ENCODE measurements around the gene STARD4.

The STARD4 gene

DNA sequence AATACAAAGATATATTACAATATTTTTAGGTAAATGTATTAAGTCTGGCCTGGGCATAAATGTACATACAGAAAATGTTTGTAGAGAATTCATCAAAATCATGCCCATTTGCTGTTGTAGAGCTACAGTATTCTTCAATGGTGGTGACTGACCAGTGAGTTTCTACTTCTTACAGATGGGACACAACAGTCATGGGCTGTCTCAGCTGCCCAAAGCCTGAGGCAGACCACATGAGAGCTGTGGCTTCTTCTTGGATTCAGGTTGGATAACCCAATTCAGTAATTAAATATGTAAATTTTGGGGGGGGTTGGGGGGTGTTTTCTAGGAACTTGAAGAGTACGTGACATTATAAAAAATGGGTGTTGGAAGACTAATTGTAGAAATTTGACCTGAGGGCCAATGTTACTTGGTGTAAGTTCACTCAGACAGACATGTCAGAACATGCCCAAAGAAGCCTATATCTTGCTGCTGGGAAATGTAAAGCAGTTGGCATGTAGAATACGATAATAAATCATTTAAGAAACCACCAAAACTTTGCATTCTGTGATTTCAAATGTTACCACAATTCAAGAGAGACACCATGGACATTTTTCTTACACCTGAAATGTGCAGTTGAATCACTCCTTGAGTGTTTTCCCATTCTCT lies 17.9 kb downstream of the STARD4 start:
- no peaks in the 10 kb centered on the region for H3K9me3 ChIP-seq (ENCODE audit: insufficient read depth, low read depth, low read length)
- no peaks in the 10 kb centered on the region for H3K27me3 ChIP-seq (ENCODE audit: insufficient read depth, low read length, poor library complexity, severe bottlenecking)
- H3K4me1 ChIP-seq (ENCODE audit: insufficient read depth, low read length, poor library complexity, severe bottlenecking): no peaks in the 10 kb centered on the region
- no peaks in the 10 kb centered on the region for H3K79me2 ChIP-seq (ENCODE audit: insufficient read depth, low read length)
- peaks cover 27% of the 10 kb centered on the region; the same call in 1 of the 2 replicates for H3K36me3 ChIP-seq (ENCODE audit: insufficient read depth, low read length)
- TF ChIP-seq, protein P1, sequence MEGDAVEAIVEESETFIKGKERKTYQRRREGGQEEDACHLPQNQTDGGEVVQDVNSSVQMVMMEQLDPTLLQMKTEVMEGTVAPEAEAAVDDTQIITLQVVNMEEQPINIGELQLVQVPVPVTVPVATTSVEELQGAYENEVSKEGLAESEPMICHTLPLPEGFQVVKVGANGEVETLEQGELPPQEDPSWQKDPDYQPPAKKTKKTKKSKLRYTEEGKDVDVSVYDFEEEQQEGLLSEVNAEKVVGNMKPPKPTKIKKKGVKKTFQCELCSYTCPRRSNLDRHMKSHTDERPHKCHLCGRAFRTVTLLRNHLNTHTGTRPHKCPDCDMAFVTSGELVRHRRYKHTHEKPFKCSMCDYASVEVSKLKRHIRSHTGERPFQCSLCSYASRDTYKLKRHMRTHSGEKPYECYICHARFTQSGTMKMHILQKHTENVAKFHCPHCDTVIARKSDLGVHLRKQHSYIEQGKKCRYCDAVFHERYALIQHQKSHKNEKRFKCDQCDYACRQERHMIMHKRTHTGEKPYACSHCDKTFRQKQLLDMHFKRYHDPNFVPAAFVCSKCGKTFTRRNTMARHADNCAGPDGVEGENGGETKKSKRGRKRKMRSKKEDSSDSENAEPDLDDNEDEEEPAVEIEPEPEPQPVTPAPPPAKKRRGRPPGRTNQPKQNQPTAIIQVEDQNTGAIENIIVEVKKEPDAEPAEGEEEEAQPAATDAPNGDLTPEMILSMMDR (conservative IDR thresholded peaks at IDR 0.05; ENCODE audit: low read length): no peak
- TF ChIP-seq EZH2phosphoT487 (IDR thresholded peaks at IDR 0.05; ENCODE audit: borderline replicate concordance): no peak
- H3K4me3 ChIP-seq (ENCODE audit: low read length, poor library complexity, severe bottlenecking): no peak overlapping the region
- peaks cover 3% of the 10 kb centered on the region for H4K20me1 ChIP-seq (ENCODE audit: insufficient read depth, low read length, poor library complexity, severe bottlenecking)
- H3K9me2 ChIP-seq (replicated peaks; ENCODE audit: low read depth, low read length): no peaks in the 10 kb centered on the region
- H2AFZ ChIP-seq (ENCODE audit: low read length): no peak overlapping the region
- H3F3A ChIP-seq (ENCODE audit: low read depth): no peaks in the 10 kb centered on the region
- H3K9ac ChIP-seq (ENCODE audit: low read depth, low read length, poor library complexity, severe bottlenecking): no peak overlapping the region
- H3K4me2 ChIP-seq (ENCODE audit: low read depth, low read length, poor library complexity, severe bottlenecking): no peak overlapping the region

DNA sequence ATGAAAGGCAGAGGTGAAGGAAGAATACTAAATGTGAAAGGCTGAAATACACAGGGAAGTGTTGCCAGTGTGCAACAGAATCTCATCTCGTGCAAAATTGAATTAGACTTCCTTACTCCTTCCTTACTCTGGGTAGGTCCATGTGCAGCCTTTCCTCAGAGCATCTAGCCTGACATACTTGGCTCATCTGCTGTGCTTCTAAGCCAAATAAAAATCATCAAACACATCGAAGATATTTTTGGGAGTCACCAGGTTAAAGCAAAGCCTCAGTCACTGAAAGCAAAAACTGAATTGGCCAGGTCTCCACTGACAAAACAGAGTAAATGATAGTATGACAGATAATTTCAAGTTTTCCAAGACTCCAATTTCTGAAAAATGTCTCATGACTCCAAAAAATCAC lies 19.3 kb downstream of the STARD4 start:
- Histone ChIP-seq H3K27me3 (ENCODE audit: insufficient read depth, low read length, poor library complexity, severe bottlenecking) (no peaks in the 10 kb centered on the region), H3K4me3 (ENCODE audit: low read length, poor library complexity, severe bottlenecking) (no peak overlapping the region), H4K20me1 (ENCODE audit: insufficient read depth, low read length, poor library complexity, severe bottlenecking) (peaks cover 3% of the 10 kb centered on the region), H2AFZ (ENCODE audit: low read length) (no peak overlapping the region), H3K36me3 (ENCODE audit: insufficient read depth, low read length) (peaks cover 13% of the 10 kb centered on the region; the same call in 1 of the 2 replicates), H3K4me1 (ENCODE audit: insufficient read depth, low read length, poor library complexity, severe bottlenecking) (no peaks in the 10 kb centered on the region), H3K9me3 (ENCODE audit: insufficient read depth, low read depth, low read length) (no peaks in the 10 kb centered on the region), H3F3A (ENCODE audit: low read depth) (no peaks in the 10 kb centered on the region), H3K79me2 (ENCODE audit: insufficient read depth, low read length) (no peaks in the 10 kb centered on the region), H3K4me2 (ENCODE audit: low read depth, low read length, poor library complexity, severe bottlenecking) (no peak overlapping the region), H3K9ac (ENCODE audit: low read depth, low read length, poor library complexity, severe bottlenecking) (no peak overlapping the region), H3K9me2 (replicated peaks; ENCODE audit: low read depth, low read length) (no peaks in the 10 kb centered on the region)
- TF ChIP-seq, protein P1 (conservative IDR thresholded peaks at IDR 0.05; ENCODE audit: low read length): no peak
- TF ChIP-seq EZH2phosphoT487 (IDR thresholded peaks at IDR 0.05; ENCODE audit: borderline replicate concordance): no peak

DNA sequence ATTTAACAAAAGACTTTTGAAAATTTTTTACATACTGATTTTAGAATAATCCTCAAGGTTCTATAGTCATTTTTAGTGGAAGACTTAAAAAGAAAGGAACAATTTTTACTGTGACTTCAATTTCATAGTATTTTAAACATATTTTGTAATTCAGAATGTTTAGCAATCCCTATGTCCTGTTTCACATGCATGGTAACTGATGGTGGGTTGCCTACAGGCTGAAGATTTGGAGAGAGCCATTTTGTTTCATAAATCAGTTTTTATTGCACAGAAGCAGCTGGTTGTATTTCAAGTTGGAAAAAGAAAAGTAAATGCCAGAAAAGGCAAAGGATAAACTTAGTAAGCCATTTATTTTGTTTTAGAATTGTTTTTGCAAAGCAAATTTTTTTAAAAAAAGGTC lies 24.0 kb downstream of the STARD4 start:
- no peaks in the 10 kb centered on the region for H3K27me3 ChIP-seq (ENCODE audit: insufficient read depth, low read length, poor library complexity, severe bottlenecking)
- no peak overlapping the region for H3K9ac ChIP-seq (ENCODE audit: low read depth, low read length, poor library complexity, severe bottlenecking)

DNA sequence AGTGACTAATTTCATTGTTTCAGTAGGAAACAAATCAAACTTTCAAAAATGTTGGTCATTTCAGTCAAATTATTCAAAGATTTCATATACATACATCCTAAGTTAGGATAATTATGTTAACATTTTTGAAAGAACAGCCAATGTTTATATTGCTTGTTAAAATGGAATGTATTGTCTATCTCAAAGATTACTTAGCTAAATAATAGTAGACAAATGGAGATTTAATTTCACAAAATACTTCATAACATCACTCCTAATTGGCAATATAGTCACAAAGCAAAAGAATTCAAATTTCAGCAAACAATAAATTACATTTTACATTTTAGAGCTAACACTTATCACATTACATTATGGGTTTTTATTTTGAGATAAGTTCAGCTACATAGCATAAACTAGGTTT lies 25.4 kb downstream of the STARD4 start:
- Histone ChIP-seq H3K9me2 (replicated peaks; ENCODE audit: low read depth, low read length) (no peaks in the 10 kb centered on the region), H3K4me1 (ENCODE audit: insufficient read depth, low read length, poor library complexity, severe bottlenecking) (no peaks in the 10 kb centered on the region), H3K79me2 (ENCODE audit: insufficient read depth, low read length) (no peaks in the 10 kb centered on the region), H3K9me3 (ENCODE audit: insufficient read depth, low read depth, low read length) (no peaks in the 10 kb centered on the region), H3F3A (ENCODE audit: low read depth) (no peaks in the 10 kb centered on the region), H3K36me3 (ENCODE audit: insufficient read depth, low read length) (peaks cover 14% of the 10 kb centered on the region; the same call in 1 of the 2 replicates), H3K4me3 (ENCODE audit: low read length, poor library complexity, severe bottlenecking) (no peak overlapping the region), H3K27me3 (ENCODE audit: insufficient read depth, low read length, poor library complexity, severe bottlenecking) (no peaks in the 10 kb centered on the region), H3K9ac (ENCODE audit: low read depth, low read length, poor library complexity, severe bottlenecking) (no peak overlapping the region), H4K20me1 (ENCODE audit: insufficient read depth, low read length, poor library complexity, severe bottlenecking) (no peaks in the 10 kb centered on the region), H2AFZ (ENCODE audit: low read length) (no peak overlapping the region), H3K4me2 (ENCODE audit: low read depth, low read length, poor library complexity, severe bottlenecking) (no peak overlapping the region)
- TF ChIP-seq, protein P1 (conservative IDR thresholded peaks at IDR 0.05; ENCODE audit: low read length): no peak
- no peak for TF ChIP-seq EZH2phosphoT487 (IDR thresholded peaks at IDR 0.05; ENCODE audit: borderline replicate concordance)

More for the DNA sequence above, 24.0 kb downstream of the STARD4 start:
- Histone ChIP-seq H3K79me2 (ENCODE audit: insufficient read depth, low read length) (no peaks in the 10 kb centered on the region), H3K9me2 (replicated peaks; ENCODE audit: low read depth, low read length) (no peaks in the 10 kb centered on the region), H3F3A (ENCODE audit: low read depth) (no peaks in the 10 kb centered on the region), H3K36me3 (ENCODE audit: insufficient read depth, low read length) (peaks cover 10% of the 10 kb centered on the region; the same call in 1 of the 2 replicates), H3K9me3 (ENCODE audit: insufficient read depth, low read depth, low read length) (no peaks in the 10 kb centered on the region), H3K4me3 (ENCODE audit: low read length, poor library complexity, severe bottlenecking) (no peak overlapping the region), H4K20me1 (ENCODE audit: insufficient read depth, low read length, poor library complexity, severe bottlenecking) (no peaks in the 10 kb centered on the region), H3K4me2 (ENCODE audit: low read depth, low read length, poor library complexity, severe bottlenecking) (no peak overlapping the region), H2AFZ (ENCODE audit: low read length) (no peak overlapping the region), H3K4me1 (ENCODE audit: insufficient read depth, low read length, poor library complexity, severe bottlenecking) (no peaks in the 10 kb centered on the region)
- no peak for TF ChIP-seq EZH2phosphoT487 (IDR thresholded peaks at IDR 0.05; ENCODE audit: borderline replicate concordance)
